Uterus (tissue), 2 donors: ENCODE data around the gene ASTN1.

Experiments used
- CTCF ChIP-seq, 4 experiments: fragments of 200-600 bp in 2 of 4; fragments of 450-650 bp in 2 of 4; sonication (generic) in 2 of 4; IDR thresholded peaks; one replicate each; pipeline ENCODE4 v1.5.1; 2016 to 2019; ENCODE audit warnings: antibody characterized with exemption in 4 of 4, mild to moderate bottlenecking in 2 of 4, moderate library complexity in 1 of 4
- POLR2A ChIP-seq, 2 donors: fragments of 450-650 bp; IDR thresholded peaks; one replicate each; pipeline ENCODE4 v1.6.1; 2016; ENCODE audit warnings: antibody characterized with exemption in 2 of 2, mild to moderate bottlenecking in 1 of 2, moderate library complexity in 1 of 2

GRCh38 chr1:176932114-176933104 lies 232.1 kb downstream of the ASTN1 start:
- TF ChIP-seq CTCF (IDR thresholded peaks at IDR 0.05) (no peak), POLR2A (IDR thresholded peaks at IDR 0.05) (no peak)
